ENCODE data around the gene NFIC. TPM values are rescaled to one million over a fixed set of nuclear protein-coding genes. Genes with fewer than 3 reads are reported as not detected.
"Not testable (repeated sequence)": the region's sequence is repeated elsewhere in the genome, so short reads cannot be mapped to it uniquely, and the experiment has no call there.

NFIC gene
- total RNA-seq, 4 donors from 2014 or later: 76.2 to 183 (median 132) TPM

GRCh38 chr19:3441986-3442329 lies 75.6 kb downstream of the NFIC start:
- H3K27me3 ChIP-seq: no peaks in the 10 kb centered on the region
- H3K27ac ChIP-seq: peak overlapping the region in 2 of 3 donors; percentile 38 to 57
- H3K9me3 ChIP-seq: no peaks in the 10 kb centered on the region
- no peak overlapping the region for H3K4me3 ChIP-seq (replicated peaks in 1 of 3)
- 81 to 86% methylated on average over 11 to 14 of the region's 14 CpGs for WGBS, 2 donors
- H3K36me3 ChIP-seq: peaks cover 26 to 28% of the 10 kb centered on the region in 2 donors
- intact Hi-C loops (cut with DNase I): no loop called here
- no peak for DNase-seq
- H3K4me1 ChIP-seq: peaks cover 0 to 34% of the 10 kb centered on the region in 2 donors
- TF ChIP-seq POLR2A (IDR thresholded peaks at IDR 0.05): no peak
- TF ChIP-seq, protein P1, sequence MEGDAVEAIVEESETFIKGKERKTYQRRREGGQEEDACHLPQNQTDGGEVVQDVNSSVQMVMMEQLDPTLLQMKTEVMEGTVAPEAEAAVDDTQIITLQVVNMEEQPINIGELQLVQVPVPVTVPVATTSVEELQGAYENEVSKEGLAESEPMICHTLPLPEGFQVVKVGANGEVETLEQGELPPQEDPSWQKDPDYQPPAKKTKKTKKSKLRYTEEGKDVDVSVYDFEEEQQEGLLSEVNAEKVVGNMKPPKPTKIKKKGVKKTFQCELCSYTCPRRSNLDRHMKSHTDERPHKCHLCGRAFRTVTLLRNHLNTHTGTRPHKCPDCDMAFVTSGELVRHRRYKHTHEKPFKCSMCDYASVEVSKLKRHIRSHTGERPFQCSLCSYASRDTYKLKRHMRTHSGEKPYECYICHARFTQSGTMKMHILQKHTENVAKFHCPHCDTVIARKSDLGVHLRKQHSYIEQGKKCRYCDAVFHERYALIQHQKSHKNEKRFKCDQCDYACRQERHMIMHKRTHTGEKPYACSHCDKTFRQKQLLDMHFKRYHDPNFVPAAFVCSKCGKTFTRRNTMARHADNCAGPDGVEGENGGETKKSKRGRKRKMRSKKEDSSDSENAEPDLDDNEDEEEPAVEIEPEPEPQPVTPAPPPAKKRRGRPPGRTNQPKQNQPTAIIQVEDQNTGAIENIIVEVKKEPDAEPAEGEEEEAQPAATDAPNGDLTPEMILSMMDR (IDR thresholded peaks at IDR 0.05): no peak

DNA sequence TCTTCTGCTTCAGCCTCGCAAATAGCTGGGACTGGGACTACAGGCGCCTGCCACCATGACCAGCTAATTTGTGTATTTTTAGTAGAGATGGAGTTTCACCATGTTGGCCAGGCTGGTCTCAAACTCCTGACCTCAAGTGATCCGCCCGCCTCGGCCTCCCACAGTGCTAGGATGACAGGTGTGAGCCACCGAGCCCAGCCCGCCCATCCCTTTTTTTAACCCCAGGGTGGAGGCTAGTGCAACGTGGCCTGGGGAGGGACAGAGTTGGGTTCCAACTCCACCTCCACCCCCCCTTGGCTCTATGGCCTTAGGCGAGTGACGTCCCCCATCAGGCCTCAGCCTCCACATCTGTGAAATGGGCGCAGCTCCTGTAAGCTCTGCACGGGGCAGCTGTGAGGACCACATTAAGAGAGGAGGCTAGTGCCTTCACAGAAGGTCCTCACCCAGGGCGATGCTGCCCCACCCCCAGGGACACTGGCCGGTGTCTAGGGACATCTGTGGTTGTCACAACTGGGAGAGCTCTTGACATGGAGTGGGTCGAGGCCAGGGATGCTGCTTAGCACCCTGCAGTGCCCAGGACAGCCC lies 76.2 kb downstream of the NFIC start:
- TF ChIP-seq, protein P1 (IDR thresholded peaks at IDR 0.05): no peak
- TF ChIP-seq POLR2A (IDR thresholded peaks at IDR 0.05): no peak

DNA sequence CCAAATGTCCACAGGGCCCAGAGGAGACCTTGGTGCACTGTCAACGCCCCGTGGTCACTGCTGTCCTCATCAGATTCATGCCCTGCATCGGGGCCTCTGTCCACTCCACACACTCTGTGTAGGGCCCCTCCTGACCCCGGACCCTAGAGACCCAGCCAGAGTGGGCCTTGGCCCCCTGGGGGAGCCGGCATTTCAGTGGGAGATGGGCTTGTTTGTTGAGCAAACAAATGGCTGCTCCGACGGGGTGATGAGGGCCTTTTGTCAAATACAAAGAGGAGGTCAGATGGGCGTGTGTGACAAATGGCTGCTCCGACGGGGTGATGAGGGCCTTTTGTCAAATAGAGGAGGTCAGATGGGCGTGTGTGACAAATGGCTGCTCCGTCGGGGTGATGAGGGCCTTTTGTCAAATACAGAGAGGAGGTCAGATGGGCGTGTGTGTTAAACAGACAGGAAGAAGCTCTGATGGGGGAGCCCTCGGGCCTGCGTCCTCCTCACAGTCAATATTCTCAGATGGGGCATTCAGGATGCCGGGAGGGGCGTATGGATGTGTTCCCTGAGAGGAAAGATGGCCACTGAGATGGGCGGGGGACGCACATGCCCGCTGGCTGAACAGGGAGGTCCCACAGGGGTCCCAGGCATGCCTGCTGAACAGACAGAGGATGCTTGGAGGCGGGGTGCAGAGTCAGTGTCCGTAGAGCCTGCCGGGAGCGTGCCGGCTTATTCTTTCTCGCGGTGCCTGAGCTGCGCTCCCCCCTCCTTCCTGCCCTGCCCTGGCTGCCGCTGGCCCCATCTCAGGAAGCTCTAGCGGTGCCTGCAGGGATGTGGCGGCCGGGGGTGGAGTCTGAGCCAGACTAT lies 77.7 kb downstream of the NFIC start:
- DNase-seq: peak in 1 of 2 donors; percentile 38
- Histone ChIP-seq H3K9me3 (no peaks in the 10 kb centered on the region), H3K4me1 (peaks cover 0 to 34% of the 10 kb centered on the region in 2 donors), H3K4me3 (replicated peaks in 1 of 3) (no peak overlapping the region), H3K36me3 (peaks cover 18 to 20% of the 10 kb centered on the region in 2 donors), H3K27me3 (no peaks in the 10 kb centered on the region), H3K27ac (peak overlapping the region in 1 of 3 donors; percentile 58)
- intact Hi-C loops (cut with DNase I): no loop called here
- WGBS, 2 donors: 60 to 62% methylated on average over 26 to 33 of the region's 33 CpGs
- TF ChIP-seq, protein P1 (IDR thresholded peaks at IDR 0.05): no peak
- no peak for TF ChIP-seq POLR2A (IDR thresholded peaks at IDR 0.05)

More for the DNA sequence above, 76.2 kb downstream of the NFIC start:
- Histone ChIP-seq H3K27ac (peak overlapping the region in 2 of 3 donors; percentile 7 to 38), H3K4me1 (peaks cover 0 to 34% of the 10 kb centered on the region in 2 donors), H3K9me3 (no peaks in the 10 kb centered on the region), H3K27me3 (no peaks in the 10 kb centered on the region), H3K4me3 (replicated peaks in 1 of 3) (no peak overlapping the region), H3K36me3 (peaks cover 26 to 27% of the 10 kb centered on the region in 2 donors)
- 96 to 99% methylated on average over 7 to 10 of the region's 15 CpGs for WGBS, 2 donors
- intact Hi-C loops (cut with DNase I): no loop called here
- DNase-seq: no peak

DNA sequence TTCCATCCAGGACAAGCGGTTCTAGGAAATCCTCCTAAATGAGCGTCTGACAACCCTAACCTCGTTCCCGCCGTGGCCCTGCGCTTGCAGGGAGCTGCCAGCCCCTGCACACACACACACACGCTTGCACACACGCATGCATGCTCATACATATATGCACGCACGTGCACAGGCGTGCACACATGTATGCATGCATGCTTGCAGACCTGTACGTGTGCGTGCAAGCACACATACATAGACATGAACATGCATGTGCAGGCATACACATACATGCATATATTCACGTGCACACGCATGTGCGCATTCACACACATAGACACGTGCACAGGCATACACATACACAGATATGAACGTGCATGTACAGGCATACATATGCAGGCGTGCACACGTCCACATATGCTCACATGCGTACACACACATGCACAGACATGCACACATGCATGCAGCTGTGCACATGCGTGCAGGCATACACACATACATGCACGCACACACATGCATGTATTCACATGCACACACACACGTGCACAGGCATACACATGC lies 78.4 kb downstream of the NFIC start:
- intact Hi-C loops (cut with DNase I): no loop called here
- Histone ChIP-seq H3K27ac (no peak overlapping the region), H3K27me3 (no peaks in the 10 kb centered on the region)

GRCh38 chr19:3446657-3447056 lies 80.3 kb downstream of the NFIC start:
- H3K27ac ChIP-seq; H3K4me3 ChIP-seq (replicated peaks in 1 of 3); H3K9me3 ChIP-seq; DNase-seq; H3K27me3 ChIP-seq; intact Hi-C loops (cut with DNase I): not testable (repeated sequence)
- WGBS, 2 donors: 95 to 100% methylated on average over 2 to 4 of the region's 4 CpGs
- Histone ChIP-seq H3K4me1 (peaks cover 0 to 39% of the 10 kb centered on the region in 2 donors), H3K36me3 (peaks cover 22 to 35% of the 10 kb centered on the region in 2 donors)

More for the DNA sequence above, 78.4 kb downstream of the NFIC start:
- H3K4me1 ChIP-seq: peaks cover 0 to 34% of the 10 kb centered on the region in 2 donors
- H3K4me3 ChIP-seq (replicated peaks in 1 of 3): no peak overlapping the region
- no peak for DNase-seq
- peaks cover 25 to 27% of the 10 kb centered on the region in 2 donors for H3K36me3 ChIP-seq
- WGBS, 2 donors: 78 to 89% methylated on average over 23 to 24 of the region's 24 CpGs
- H3K9me3 ChIP-seq: no peaks in the 10 kb centered on the region
- TF ChIP-seq, protein P1 (IDR thresholded peaks at IDR 0.05): no peak
- TF ChIP-seq POLR2A (IDR thresholded peaks at IDR 0.05): no peak
